HepG2 (cell line): ENCODE results near the gene TSACC. TPM values are rescaled to one million over a fixed set of nuclear protein-coding genes. Genes with fewer than 3 reads are reported as not detected.

Experiments
- EHMT2 ChIP-seq: fragments of 200-600 bp; sonication (generic); IDR thresholded peaks from 2 replicates; pipeline ENCODE4 v1.7.0; 2017; ENCODE audit warnings: antibody characterized with exemption, low read depth, low read length, borderline replicate concordance
- FOXA3 ChIP-seq: IDR thresholded peaks from 2 replicates; pipeline ENCODE4 v1.6.1; 2016; ENCODE audit warnings: missing genetic modification reagents, missing compliant biosample characterization
- HMGA1 ChIP-seq: sonication (generic); formaldehyde crosslinking; conservative IDR thresholded peaks from 2 replicates; pipeline ENCODE4 v1.4.0; 2020; ENCODE audit warnings: missing genetic modification reagents
- IKZF1 ChIP-seq: fragments of 450-650 bp; IDR thresholded peaks from 2 replicates; pipeline ENCODE4 v1.7.1; 2016
- RCOR2 ChIP-seq: IDR thresholded peaks from 2 replicates; pipeline ENCODE4 v1.6.1; 2016; ENCODE audit warnings: missing biosample characterization, missing genetic modification reagents
- RELA ChIP-seq: sonication (generic); formaldehyde crosslinking; IDR thresholded peaks from 2 replicates; pipeline ENCODE4 v1.4.0; 2020; ENCODE audit warnings: missing genetic modification reagents
- RFXAP ChIP-seq: sonication (generic); formaldehyde crosslinking; IDR thresholded peaks from 2 replicates; pipeline ENCODE4 v1.4.0; 2020; ENCODE audit warnings: missing genetic modification reagents, borderline replicate concordance
- TAF1 ChIP-seq: sonication (generic); formaldehyde crosslinking; IDR thresholded peaks from 2 replicates; pipeline ENCODE4 v1.4.0; 2020; ENCODE audit warnings: missing genetic modification reagents
- TBL1XR1 ChIP-seq: fragments of 150-350 bp; IDR thresholded peaks from 2 replicates; pipeline ENCODE4 v1.6.1; 2014; ENCODE audit warnings: borderline replicate concordance, low read length; ENCODE audit not compliant: partially characterized antibody
- TCF12 ChIP-seq, 2 experiments: fragments of 450-650 bp in 1 of 2; sonication (generic) in 1 of 2; formaldehyde crosslinking in 1 of 2; IDR thresholded peaks; 2 replicates each; pipeline versions ENCODE4 v1.6.1 to v1.8.0; 2017 to 2022; ENCODE audit warnings: antibody characterized with exemption in 1 of 2, mild to moderate bottlenecking in 1 of 2, missing genetic modification reagents in 1 of 2, moderate library complexity in 1 of 2
- WIZ ChIP-seq: sonication (generic); formaldehyde crosslinking; IDR thresholded peaks from 2 replicates; pipeline ENCODE4 v1.5.1; 2020; ENCODE audit warnings: mild to moderate bottlenecking, missing genetic modification reagents
- ZBTB8A ChIP-seq: sonication (generic); formaldehyde crosslinking; IDR thresholded peaks from 2 replicates; pipeline ENCODE4 v1.4.0; 2020; ENCODE audit warnings: mild to moderate bottlenecking, low read depth, missing genetic modification reagents, borderline replicate concordance
- ZFP82 ChIP-seq: sonication (generic); formaldehyde crosslinking; IDR thresholded peaks from 2 replicates; pipeline ENCODE4 v1.5.1; 2020; ENCODE audit warnings: mild to moderate bottlenecking, missing genetic modification reagents, borderline replicate concordance
- ZIK1 ChIP-seq: sonication (generic); formaldehyde crosslinking; IDR thresholded peaks from 2 replicates; pipeline ENCODE4 v1.5.0; 2020; ENCODE audit warnings: mild to moderate bottlenecking, low read depth, missing genetic modification reagents, borderline replicate concordance
- ZNF121 ChIP-seq: sonication (generic); formaldehyde crosslinking; IDR thresholded peaks from 2 replicates; pipeline ENCODE4 v1.5.0; 2020; ENCODE audit warnings: mild to moderate bottlenecking, missing genetic modification reagents
- ZNF569 ChIP-seq: sonication (generic); formaldehyde crosslinking; IDR thresholded peaks from 2 replicates; pipeline ENCODE4 v1.5.0; 2020; ENCODE audit warnings: mild to moderate bottlenecking, missing genetic modification reagents, moderate library complexity, borderline replicate concordance
- ZNF883 ChIP-seq: sonication (generic); formaldehyde crosslinking; IDR thresholded peaks from 2 replicates; pipeline ENCODE4 v1.5.1; 2020; ENCODE audit warnings: mild to moderate bottlenecking, missing genetic modification reagents; ENCODE audit errors: not compliant biosample characterization
- polyA plus RNA-seq, 8 experiments: library from polyadenylated mRNA; depleted of rRNA in 3 of 8; stranded (reverse) in 7 of 8; unstranded in 1 of 8; fragments of >200 nt; fragmentation: Illumina TruSeq in 4 of 8; extraction: Trizol in 4 of 8; gene quantifications; 2 replicates each; pipeline versions ENCODE4 v1.2.1 to v1.2.3, GENCODE V29; 2011 to 2016; ENCODE audit warnings: low read depth in 4 of 8, missing spikeins in 1 of 8, mixed read lengths in 1 of 8; ENCODE audit not compliant: insufficient read depth in 1 of 8
- total RNA-seq, 5 experiments: library from RNA; depleted of rRNA; stranded (reverse); fragments of >200 nt; fragmentation: Illumina TruSeq; extraction: Trizol; gene quantifications; 2 replicates each; pipeline ENCODE4 v1.2.3, GENCODE V29; 2016; ENCODE audit warnings: low read depth in 1 of 5
- TF ChIP-seq, protein P1 (sequence below): sonication (generic); formaldehyde crosslinking; IDR thresholded peaks from 2 replicates; pipeline ENCODE4 v1.4.0; 2020; ENCODE audit warnings: missing genetic modification reagents
- TF ChIP-seq, protein P2 (sequence below): sonication (generic); formaldehyde crosslinking; IDR thresholded peaks from 2 replicates; pipeline ENCODE4 v1.8.1; 2023; ENCODE audit warnings: mild to moderate bottlenecking, missing genetic modification reagents
- TF ChIP-seq, protein P3 (sequence below): sonication (generic); formaldehyde crosslinking; IDR thresholded peaks from 2 replicates; pipeline ENCODE4 v1.4.0; 2020; ENCODE audit warnings: missing genetic modification reagents
- TF ChIP-seq, protein P4 (sequence below): sonication (generic); formaldehyde crosslinking; IDR thresholded peaks from 2 replicates; pipeline ENCODE4 v1.5.0; 2020; ENCODE audit warnings: missing genetic modification reagents, mild to moderate bottlenecking, borderline replicate concordance
- TF ChIP-seq, protein P5 (sequence below): sonication (generic); formaldehyde crosslinking; IDR thresholded peaks from 2 replicates; pipeline ENCODE4 v1.8.1; 2023; ENCODE audit warnings: missing genetic modification reagents, mild to moderate bottlenecking, borderline replicate concordance

Gene TSACC
- total and polyA plus RNA-seq, 2 of the 13 experiments (the other 11 are each of a cell fraction or from before 2014, with no cell fraction given), result 1.5 to 2.6 TPM

DNA sequence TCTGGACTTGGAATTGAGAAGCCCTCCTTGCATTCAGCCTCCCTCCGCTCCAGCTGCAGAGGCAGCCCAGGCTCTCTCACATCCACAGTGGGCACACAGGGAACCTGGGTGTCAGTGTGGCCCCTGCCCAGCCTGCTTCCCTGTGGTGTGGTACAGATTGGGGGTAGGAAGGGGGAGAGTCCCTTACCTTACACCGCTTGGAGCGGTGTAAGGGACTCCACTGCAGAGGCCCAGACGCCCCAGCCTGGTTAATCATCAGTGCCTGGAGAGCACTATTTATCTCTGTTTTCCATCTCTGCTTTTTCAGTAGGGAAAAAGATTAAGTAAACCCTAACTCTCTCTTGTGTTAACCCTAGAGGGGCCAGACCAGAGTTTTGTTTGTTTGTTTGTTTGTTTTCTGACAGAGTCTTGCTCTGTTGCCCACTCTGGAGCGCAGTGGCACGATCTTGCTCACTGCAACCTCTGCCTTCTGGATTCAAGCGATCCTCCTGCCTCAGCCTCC, 29.9 kb downstream of the TSACC start (continued):
- TF ChIP-seq WIZ (CRISPR knock-in tag) (no peak), EHMT2 (peak; percentile 50; the same call in 1 of the 2 replicates), ZNF883 (no peak), IKZF1 (no peak), ZFP82 (CRISPR knock-in tag) (no peak), RELA (CRISPR knock-in tag) (no peak), ZNF569 (CRISPR knock-in tag) (no peak), FOXA3 (peak; percentile 54), RCOR2 (CRISPR knock-in tag) (no peak), TBL1XR1 (no peak), ZIK1 (CRISPR knock-in tag) (0 out of 2 replicates have a peak, but pooled peaks have one; percentile 28), TCF12 (IDR thresholded peaks at IDR 0.05) (no peak), TCF12 (CRISPR knock-in tag; IDR thresholded peaks at IDR 0.05) (no peak), ZNF121 (CRISPR knock-in tag) (peak; percentile 76), RFXAP (CRISPR knock-in tag) (0 out of 2 replicates have a peak, but pooled peaks have one; percentile 35), ZBTB8A (CRISPR knock-in tag) (no peak), HMGA1 (CRISPR knock-in tag) (no peak), TAF1 (CRISPR knock-in tag) (no peak; the same call in 1 of the 2 replicates)
- TF ChIP-seq, protein P1, sequence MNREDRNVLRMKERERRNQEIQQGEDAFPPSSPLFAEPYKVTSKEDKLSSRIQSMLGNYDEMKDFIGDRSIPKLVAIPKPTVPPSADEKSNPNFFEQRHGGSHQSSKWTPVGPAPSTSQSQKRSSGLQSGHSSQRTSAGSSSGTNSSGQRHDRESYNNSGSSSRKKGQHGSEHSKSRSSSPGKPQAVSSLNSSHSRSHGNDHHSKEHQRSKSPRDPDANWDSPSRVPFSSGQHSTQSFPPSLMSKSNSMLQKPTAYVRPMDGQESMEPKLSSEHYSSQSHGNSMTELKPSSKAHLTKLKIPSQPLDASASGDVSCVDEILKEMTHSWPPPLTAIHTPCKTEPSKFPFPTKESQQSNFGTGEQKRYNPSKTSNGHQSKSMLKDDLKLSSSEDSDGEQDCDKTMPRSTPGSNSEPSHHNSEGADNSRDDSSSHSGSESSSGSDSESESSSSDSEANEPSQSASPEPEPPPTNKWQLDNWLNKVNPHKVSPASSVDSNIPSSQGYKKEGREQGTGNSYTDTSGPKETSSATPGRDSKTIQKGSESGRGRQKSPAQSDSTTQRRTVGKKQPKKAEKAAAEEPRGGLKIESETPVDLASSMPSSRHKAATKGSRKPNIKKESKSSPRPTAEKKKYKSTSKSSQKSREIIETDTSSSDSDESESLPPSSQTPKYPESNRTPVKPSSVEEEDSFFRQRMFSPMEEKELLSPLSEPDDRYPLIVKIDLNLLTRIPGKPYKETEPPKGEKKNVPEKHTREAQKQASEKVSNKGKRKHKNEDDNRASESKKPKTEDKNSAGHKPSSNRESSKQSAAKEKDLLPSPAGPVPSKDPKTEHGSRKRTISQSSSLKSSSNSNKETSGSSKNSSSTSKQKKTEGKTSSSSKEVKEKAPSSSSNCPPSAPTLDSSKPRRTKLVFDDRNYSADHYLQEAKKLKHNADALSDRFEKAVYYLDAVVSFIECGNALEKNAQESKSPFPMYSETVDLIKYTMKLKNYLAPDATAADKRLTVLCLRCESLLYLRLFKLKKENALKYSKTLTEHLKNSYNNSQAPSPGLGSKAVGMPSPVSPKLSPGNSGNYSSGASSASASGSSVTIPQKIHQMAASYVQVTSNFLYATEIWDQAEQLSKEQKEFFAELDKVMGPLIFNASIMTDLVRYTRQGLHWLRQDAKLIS, result no peak
- TF ChIP-seq, protein P2, sequence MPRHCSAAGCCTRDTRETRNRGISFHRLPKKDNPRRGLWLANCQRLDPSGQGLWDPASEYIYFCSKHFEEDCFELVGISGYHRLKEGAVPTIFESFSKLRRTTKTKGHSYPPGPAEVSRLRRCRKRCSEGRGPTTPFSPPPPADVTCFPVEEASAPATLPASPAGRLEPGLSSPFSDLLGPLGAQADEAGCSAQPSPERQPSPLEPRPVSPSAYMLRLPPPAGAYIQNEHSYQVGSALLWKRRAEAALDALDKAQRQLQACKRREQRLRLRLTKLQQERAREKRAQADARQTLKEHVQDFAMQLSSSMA, result no peak
- TF ChIP-seq, protein P3, sequence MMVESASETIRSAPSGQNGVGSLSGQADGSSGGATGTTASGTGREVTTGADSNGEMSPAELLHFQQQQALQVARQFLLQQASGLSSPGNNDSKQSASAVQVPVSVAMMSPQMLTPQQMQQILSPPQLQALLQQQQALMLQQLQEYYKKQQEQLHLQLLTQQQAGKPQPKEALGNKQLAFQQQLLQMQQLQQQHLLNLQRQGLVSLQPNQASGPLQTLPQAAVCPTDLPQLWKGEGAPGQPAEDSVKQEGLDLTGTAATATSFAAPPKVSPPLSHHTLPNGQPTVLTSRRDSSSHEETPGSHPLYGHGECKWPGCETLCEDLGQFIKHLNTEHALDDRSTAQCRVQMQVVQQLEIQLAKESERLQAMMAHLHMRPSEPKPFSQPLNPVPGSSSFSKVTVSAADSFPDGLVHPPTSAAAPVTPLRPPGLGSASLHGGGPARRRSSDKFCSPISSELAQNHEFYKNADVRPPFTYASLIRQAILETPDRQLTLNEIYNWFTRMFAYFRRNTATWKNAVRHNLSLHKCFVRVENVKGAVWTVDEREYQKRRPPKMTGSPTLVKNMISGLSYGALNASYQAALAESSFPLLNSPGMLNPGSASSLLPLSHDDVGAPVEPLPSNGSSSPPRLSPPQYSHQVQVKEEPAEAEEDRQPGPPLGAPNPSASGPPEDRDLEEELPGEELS (CRISPR knock-in tag), result peak; percentile 72; the same call in 1 of the 2 replicates
- TF ChIP-seq, protein P4, sequence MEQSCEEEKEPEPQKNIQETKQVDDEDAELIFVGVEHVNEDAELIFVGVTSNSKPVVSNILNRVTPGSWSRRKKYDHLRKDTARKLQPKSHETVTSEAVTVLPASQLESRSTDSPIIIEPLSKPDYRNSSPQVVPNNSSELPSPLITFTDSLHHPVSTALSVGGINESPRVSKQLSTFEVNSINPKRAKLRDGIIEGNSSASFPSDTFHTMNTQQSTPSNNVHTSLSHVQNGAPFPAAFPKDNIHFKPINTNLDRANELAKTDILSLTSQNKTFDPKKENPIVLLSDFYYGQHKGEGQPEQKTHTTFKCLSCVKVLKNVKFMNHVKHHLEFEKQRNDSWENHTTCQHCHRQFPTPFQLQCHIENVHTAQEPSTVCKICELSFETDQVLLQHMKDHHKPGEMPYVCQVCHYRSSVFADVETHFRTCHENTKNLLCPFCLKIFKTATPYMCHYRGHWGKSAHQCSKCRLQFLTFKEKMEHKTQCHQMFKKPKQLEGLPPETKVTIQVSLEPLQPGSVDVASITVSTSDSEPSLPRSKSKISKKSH (CRISPR knock-in tag), result 0 out of 2 replicates have a peak, but pooled peaks have one; percentile 30
- TF ChIP-seq, protein P5, sequence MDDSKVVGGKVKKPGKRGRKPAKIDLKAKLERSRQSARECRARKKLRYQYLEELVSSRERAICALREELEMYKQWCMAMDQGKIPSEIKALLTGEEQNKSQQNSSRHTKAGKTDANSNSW, result no peak
